ENCODE measurements around the gene SLC5A9.
"Not testable (repeated sequence)": the region's sequence is repeated elsewhere in the genome, so short reads cannot be mapped to it uniquely, and the experiment has no call there.

The SLC5A9 gene

DNA sequence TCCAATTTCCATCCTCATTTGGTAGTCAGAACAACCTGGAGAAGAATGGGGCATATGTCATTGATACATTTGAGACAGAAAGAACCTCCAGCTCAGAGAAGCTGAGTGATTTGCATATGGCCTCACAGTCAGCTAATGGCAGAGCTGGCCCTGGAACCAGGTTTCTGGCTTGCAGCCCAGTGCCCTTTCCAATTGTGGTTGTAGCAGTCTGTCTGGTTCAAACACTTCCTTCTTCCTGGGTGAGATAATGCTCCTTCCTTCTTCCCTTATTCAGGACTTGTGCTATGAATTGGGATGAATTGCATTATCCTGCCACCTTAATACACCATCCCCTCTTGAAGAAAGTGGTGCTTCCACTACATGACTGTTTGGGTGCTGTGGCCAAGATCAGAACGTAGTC lies 24.2 kb downstream of the SLC5A9 start:
- FAIRE-seq, result no peak

DNA sequence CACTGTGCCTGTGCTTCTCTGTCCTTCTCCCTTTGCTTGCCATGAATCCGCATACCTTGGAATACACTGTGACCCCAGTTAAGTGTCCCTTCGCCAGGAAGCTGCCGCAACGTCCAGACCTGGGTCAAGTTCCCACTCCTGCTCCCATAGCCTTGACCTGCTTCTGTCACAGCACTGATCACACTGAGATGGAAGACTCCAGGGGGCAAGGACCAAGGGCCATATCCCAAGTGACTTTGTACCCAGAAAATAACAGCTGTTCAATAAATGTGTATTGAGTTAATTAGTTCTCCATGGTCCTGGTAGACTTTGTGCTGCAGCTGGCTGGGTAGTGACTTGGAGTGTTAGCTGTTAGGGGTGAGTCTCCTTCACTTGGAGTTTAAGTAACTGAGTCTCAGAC lies 25.8 kb downstream of the SLC5A9 start:
- no peak for FAIRE-seq

DNA sequence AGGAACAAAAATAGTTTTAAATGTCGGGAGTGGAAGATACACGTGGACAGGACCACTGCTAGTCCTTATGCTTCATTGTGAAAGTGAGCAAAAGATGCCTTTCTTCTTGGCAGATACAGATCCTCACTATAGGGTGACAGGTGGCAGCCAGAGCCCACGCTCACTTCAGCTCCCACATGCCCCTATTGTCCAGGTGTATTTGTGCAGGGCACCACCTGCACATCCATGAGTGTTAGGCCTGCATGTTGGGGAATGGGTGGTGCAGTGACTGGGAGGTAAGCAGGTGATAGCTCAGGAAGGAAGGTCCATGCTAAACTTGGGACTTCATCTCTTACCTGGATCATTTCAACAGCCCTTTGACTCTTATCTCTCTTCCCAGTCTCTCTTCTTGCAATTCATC lies 27.4 kb downstream of the SLC5A9 start:
- FAIRE-seq, result no peak

DNA sequence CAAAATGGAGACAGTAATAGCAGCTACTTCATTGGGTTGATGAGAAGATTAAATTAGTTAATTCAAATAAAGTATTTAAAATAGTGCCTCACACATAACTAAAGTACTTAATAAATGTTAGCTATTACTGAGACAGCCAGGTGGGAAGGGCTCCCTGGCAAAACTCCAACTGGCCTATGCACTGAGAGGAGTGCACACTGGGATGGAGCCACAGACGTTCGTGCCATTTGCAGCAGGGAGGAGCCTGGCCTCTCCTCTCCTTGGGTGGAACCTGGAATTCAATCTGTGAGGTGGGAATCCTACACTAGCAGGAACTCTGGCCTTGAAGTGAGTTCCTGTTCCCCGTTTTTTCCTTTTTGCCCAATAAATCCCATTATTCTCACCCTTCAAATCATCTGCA lies 28.1 kb downstream of the SLC5A9 start:
- FAIRE-seq, result no peak

DNA sequence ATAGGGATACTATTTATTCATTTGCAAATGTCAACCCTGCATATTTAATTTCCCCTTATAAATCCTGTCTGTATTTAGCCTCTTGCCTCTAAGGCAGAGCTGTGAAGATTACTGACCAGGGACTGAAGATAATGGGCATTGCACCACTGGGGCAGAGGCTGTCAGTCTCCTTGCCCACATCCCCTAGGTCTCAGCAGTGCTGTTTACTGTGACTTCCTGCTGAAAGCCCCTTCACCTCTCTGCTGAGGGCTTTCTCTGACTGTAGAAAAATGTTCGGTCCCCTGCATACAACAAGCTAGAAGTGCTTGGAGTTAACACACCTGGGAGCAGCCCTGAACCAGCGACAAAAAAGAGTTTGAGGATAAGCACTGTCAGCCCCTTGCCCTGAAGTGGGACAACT lies 28.8 kb downstream of the SLC5A9 start:
- no peak for FAIRE-seq

DNA sequence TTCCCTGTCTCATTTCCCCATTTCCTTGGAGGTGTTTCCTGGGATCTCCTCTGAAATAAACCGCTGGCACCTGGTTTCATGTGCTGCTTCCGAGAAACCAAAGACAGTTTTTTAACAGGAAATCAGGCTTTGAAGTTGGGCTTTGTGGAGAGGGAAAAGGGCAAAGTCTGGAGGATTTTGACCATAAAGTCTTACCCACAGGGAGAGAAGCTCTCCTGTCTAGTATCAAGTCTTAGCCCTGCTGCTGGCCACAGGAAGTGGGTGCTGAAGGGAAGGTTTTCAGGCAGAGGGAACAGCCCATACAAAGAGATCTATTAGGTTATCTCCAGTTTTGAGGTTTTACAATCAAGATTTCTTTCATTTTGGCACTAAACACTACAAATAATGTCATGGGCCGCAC lies 29.3 kb downstream of the SLC5A9 start:
- no peak for FAIRE-seq

DNA sequence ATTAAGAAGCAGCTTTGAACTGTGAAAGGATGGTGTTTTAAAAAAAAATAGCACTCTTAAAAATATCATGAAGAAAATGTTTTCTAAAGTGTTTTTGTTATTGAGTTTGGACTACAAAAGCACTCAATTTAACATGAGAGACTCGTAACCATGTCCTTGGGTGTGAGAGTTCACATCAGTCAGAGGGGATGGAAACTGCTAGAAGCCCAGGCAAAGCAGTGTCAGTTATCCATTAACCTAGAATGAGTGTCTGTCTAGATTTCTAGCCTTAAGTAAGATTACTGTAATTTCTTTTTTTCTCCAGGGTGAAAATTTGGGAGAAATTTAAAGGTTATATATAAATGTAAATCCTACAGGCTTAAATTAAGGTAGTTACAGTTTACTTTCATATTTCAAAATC lies 31.7 kb downstream of the SLC5A9 start:
- FAIRE-seq, result no peak

DNA sequence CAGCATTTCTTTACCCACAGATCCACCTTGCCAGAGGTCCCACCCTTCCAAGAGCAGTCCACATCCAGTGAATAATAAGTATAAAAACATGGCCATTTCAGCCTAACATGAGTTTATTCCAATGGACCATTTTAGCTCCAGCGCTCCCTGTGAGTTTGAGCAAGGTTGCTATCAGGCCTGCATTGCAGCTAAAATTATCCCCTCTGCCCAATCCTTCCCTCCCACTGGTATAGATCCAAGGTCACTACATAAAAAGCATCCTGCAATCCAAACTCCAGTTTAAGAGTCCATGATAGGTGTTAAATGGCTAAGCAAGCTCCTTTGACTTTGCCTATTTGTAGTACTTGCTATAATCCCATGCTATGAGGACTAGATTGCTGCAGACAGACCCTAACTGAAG lies 35.6 kb downstream of the SLC5A9 start:
- no peak for FAIRE-seq

DNA sequence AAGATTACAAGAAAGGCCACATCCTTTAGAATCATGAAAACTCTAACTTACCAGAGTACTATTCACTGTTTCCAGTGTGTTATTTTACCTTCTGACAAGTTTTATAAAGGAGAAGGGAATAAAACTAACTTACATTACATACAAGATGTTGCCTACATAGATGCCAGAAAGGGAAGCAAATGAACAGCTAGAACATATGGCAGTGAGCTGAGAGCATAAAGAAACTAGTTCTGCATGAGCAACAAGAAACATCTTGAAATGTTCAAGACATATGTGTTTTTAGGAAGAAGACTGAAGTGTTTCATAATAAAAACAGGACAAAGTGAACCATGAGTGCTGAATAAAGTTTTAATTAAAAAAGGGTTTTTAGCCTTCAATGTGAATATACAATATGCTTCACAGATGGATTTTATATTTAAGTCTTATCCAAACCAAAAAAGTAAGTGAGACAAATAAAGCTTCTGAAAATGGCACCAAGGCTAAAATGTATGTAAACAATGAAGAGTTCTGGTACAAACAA lies 39.4 kb downstream of the SLC5A9 start:
- FAIRE-seq, result no peak

DNA sequence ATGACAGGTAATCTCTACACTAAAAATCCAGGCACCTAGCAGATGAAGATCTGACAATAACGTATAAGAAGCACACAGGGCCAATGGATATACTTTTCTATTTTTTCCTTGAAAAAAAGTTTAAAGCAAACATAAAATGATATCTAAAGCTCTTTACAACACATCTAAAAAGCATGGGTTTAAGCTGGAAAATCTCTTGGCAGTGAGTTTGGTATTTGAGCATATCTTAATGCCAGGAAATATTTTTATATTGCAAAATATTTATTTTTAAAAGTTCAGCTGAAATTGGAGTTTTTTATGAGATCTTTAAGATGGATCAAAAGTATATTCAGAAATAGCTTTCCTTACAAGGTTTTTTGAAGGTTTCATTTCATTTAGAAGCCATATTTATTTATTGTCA lies 40.5 kb downstream of the SLC5A9 start:
- no peak for FAIRE-seq

DNA sequence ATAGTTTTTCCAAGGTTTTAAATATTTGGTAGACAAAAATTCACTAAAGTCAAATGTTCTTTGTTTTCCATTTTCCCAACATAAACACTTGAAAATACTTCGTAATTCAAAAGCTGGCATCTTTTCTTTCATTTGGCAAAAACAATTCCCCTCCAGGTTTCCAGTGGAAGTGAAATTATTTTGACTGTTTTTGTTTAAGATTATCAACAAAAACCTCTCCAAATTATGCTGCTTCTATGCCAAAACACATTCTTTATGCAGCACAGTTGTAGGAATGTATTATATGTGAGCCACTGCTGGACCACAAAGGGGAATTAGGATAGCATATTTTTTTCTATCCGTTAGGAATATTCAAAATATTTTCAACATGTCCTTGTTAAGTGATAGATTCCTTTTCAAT lies 44.1 kb downstream of the SLC5A9 start:
- no peak for FAIRE-seq

DNA sequence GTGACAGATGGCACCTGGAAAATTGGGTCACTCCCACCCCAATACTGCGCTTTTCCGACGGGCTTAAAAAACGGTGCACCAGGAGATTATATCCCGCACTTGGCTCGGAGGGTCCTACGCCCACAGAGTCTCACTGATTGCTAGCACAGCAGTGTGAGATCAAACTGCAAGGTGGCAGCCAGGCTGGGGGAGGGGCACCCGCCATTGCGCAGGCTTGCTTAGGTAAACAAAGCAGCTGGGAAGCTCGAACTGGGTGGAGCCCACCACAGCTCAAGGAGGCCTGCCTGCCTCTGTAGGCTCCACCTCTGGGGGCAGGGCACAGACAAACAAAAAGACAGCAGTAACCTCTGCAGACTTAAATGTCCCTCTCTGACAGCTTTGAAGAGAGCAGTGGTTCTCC lies 54.9 kb downstream of the SLC5A9 start:
- not testable (repeated sequence) for FAIRE-seq

DNA sequence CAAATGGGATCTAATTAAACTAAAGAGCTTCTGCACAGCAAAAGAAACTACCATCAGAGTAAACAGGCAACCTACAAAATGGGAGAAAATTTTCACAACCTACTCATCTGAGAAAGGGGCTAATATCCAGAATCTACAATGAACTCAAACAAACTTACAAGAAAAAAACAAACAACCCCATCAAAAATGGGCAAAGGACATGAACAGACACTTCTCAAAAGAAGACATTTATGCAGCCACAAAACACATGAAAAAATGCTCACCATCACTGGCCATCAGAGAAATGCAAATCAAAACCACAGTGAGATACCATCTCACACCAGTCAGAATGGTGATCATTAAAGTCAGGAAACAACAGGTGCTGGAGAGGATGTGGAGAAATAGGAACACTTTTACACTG lies 59.8 kb downstream of the SLC5A9 start:
- not testable (repeated sequence) for FAIRE-seq

DNA sequence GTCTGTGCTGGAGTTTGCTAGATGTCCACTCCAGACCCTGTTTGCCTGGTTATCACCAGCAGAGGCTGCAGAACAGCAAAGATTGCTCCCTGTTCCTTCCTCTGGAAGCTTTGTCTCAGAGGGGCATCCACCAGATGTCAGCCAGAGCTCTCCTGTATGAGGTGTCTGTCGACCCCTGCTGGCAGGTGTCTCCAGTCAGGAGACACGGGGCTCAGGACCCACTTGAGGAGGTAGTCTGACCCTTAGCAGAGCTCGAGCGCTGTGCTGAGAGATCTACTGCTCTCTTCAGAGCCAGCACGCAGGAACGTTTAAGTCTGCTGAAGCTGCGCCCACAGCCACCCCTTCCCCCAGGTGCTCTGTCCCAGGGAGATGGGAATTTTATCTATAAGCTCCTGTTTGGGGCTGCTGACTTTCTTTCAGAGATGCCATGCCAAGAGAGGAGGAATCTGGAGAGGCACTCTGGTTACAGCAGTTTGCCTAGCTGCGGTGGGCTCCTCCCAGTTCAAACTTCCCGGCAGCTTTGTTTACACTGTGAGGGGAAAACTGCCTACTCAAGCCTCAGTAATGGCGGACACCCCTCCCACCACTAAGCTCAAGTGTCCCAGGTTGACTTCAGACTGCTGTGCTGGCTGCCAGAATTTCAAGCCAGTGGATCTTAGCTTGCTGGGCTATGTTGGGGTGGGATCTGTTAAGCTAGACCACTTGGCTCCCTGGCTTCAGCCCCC lies 62.3 kb downstream of the SLC5A9 start:
- FAIRE-seq, result not testable (repeated sequence)

DNA sequence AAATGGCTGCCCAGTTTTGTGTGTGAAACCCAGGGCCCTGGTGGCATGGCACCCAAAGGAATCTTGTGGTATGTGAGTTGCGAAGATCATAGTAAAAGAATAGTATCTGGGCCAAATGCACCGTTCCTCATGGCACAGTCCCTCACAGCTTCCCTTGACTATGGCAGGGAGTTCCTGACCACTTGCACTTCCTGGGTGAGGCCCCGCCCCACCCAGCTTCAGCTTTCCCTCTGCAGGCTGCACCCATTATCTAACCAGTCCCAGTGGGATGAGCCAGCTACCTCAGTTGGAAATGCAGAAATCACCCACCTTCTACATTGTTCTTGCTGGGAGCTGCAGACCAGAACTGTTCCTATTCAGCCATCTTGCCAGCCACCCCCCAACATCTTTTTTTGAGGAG lies 63.0 kb downstream of the SLC5A9 start:
- FAIRE-seq, result no peak

DNA sequence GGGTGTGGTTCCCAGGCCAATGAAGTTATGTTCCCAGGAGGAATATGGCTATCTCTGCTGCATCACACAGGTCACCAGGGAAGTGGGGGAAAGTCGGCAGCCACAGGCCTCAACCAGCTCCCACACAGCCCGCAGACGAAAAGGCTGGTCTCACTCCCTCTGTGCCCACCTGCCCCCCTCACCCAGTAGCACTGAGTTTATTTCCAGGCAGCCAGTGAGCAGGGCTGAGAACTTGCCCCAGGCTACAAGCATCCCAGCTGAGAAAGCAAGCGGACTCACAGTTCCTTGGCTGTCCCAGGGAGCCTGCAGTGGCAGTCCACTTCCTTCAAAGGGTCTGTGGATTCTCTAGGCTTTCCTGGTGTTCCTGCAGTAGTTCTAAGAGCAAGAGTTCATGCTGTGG lies 68.9 kb downstream of the SLC5A9 start:
- FAIRE-seq, result no peak

DNA sequence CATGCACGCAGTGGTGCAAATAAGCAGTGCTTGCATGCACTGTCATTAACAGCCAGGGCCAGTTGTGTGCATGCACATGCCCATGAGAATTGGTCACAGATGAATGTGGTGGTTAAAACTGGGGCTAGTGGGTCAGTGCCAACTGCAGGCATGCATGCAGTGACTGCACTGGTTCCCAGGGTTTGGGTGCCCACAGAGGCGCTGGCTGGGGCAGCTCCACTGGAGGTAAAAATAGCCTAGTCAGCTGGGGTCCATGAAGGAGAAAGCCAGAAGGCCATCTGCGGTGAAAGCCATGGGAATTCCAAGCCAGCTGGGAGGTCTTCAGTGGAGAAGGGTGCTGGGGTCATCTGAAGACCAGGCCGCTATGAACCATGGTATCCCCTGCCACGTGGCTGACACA lies 70.2 kb downstream of the SLC5A9 start:
- no peak for FAIRE-seq

DNA sequence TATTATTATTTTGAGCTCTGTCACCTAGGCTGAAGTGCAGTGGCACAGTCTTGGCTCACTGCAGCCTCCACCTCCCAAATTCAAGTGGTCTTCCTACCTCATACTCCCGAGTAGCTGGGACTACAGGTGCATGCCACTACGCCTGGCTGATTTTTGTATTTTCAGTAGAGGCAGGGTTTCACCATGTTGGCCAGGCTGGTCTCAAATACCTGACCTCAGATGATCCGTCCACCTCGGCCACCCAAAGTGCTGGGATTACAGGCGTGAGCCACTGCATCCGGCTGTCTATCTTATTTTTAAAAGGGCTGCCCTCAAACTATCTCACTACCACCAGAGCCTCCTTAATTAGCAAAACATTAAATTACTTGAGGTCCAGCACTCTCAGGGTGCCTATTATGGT lies 71.6 kb downstream of the SLC5A9 start:
- FAIRE-seq, result not testable (repeated sequence)

DNA sequence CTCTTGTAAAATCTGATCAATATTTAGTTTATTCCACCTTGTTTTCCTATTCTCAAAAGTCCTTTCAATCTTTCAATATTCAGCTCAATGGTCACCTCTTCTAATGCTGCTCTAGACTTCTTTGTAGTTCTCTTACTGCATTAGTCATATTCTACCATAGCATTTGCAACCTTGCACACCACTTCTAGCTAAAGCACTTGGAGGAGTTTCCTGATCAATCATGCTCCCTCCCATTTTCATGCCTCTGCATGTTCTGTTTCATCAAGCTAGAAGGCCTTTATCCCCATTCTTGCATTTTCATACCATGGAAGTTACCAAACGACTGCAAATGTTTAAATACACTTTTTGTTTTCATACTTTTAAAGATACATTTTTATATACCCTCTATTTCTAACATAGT lies 72.1 kb downstream of the SLC5A9 start:
- FAIRE-seq, result no peak

All from TTC549 (cell line).